GM10248 (cell line): ENCODE measurements around the gene DZANK1.
"Not testable (repeated sequence)": the region's sequence is repeated elsewhere in the genome, so short reads cannot be mapped to it uniquely, and the experiment has no call there.

Experiments used
- CTCF ChIA-PET: fragments of 300-600 bp; sonication (Branson Sonifier 250); formaldehyde crosslinking; extraction: SDS; loops from one replicate; lab custom pipeline; 2021; ENCODE audit warnings: antibody characterized with exemption; lab: Yijun Ruan, JAX
- POLR2A ChIA-PET: fragments of 350-650 bp; sonication (Branson Sonifier 250); formaldehyde crosslinking; extraction: SDS; loops from one replicate; lab custom pipeline; 2020; ENCODE audit warnings: antibody characterized with exemption; lab: Yijun Ruan, JAX
- DNase-seq: peaks from one replicate; pipeline ENCODE4 v3.0.0; 2012; ENCODE audit errors: extremely low spot score
- CTCF ChIP-seq: IDR thresholded peaks from 2 replicates; pipeline ENCODE4 v1.5.1; 2012; ENCODE audit warnings: mild to moderate bottlenecking, low read depth; ENCODE audit errors: extremely low read depth, missing control alignments, control extremely low read depth

Gene DZANK1

DNA sequence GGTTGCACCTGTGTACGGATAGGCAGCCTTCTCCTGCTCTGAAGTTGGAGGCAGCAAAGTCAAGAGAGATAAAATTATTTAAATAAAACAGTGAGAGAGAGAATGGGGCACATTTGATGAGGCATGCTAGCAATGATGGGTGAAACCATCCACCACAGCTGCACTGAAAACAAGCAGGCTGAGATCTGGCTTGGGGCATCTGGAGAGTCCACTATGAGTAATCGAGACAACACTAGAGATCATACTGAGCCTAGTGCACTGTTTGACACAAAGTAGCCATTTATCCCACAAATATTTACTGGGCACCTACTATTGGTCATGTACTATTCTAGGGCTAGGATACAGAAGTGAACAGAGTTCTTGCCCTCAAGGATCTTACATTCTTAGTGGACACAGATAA is 66.4 kb downstream of the DZANK1 start:
- ChIA-PET CTCF (interaction anchor here (1.3 to 2.6 kb wide), 2 partner anchors 12 to 13 kb away, joined by 4 to 7 read pairs; no protein-coding TSS in a partner anchor), POLR2A (no interaction called here)
- no peak for TF ChIP-seq CTCF
- no peak for DNase-seq

- CTCF ChIA-PET, result interaction anchor here (2.6 kb wide), 1 partner anchor 14 kb away, joined by 7 read pairs; no protein-coding TSS in a partner anchor
- POLR2A ChIA-PET, DNase-seq: not testable (repeated sequence)
These were observed 68.1 kb downstream of the DZANK1 start for GRCh38 chr20:18398713-18399112.

DNA sequence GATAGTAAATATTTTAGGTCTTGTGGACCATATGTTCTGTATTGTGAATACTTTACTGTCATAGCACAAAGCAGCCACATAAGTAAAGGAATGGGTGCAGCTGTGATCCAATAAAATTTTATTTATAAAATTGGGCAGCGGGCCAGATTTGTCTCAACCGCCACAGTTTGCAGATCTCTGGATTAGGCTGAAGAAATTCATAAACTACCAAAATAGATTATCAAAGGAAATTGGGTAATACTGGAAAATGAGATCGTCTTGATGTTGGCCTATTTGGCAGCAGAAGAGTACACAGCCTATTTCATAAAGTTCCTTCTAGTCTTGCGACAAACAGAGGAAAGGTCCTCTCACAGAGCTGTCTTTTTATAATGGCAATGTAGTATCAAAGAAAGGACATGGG is 69.8 kb downstream of the DZANK1 start:
- TF ChIP-seq CTCF, result no peak
- DNase-seq, result no peak
- POLR2A ChIA-PET, result no interaction called here
- CTCF ChIA-PET, result interaction anchor here (1.4 to 1.8 kb wide), 2 partner anchors 12 to 16 kb away, joined by 3 to 4 read pairs; no protein-coding TSS in a partner anchor

- ChIA-PET POLR2A (no interaction called here), CTCF (no interaction called here)
- no peak for DNase-seq
- no peak for TF ChIP-seq CTCF
These were observed 71.3 kb downstream of the DZANK1 start for GRCh38 chr20:18395544-18395943.

DNA sequence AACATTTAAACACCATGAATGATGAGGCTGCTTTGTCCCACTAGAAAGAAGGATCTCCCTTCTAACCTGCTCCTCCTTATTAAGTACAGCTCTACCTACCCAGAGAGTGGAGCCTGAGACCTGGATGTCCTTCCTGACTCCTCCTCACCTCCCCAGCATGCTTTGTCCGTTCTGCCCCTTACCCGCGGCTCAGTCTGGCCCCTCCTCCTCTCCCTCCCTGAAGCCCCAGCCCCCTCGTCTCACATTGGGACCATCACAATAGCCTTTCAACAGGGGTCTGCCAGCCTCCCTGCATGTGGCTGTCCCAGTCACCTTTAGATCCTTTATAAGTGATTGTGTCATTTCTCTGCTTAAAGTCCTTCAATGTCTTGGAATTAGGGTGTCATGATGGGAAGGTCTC is 72.5 kb downstream of the DZANK1 start:
- no peak for TF ChIP-seq CTCF
- CTCF ChIA-PET, result no interaction called here
- DNase-seq, result no peak
- POLR2A ChIA-PET, result no interaction called here

DNA sequence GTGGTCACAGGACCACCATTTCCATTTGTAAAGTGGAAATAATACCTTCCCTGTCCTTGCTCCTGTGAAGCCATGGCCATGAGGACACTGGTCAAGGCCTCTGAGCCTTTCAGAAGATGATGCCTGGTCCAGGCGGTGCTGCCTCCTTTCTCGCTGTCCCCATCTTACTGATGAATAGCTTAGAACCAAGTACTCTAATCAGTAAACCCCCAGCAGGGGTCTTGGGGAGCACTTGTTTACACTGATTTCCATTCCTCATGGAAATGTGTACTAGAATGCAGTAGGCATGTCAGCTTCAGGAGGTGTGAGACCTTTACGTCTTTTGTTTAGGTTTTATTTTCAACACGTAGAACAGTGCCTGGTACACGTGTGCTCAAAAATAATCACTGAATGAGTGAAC is 75.1 kb downstream of the DZANK1 start:
- ChIA-PET CTCF (interaction anchor here (0.8 kb wide), 1 partner anchor 12 kb away, joined by 3 read pairs; no protein-coding TSS in a partner anchor), POLR2A (no interaction called here)
- DNase-seq, result no peak

DNA sequence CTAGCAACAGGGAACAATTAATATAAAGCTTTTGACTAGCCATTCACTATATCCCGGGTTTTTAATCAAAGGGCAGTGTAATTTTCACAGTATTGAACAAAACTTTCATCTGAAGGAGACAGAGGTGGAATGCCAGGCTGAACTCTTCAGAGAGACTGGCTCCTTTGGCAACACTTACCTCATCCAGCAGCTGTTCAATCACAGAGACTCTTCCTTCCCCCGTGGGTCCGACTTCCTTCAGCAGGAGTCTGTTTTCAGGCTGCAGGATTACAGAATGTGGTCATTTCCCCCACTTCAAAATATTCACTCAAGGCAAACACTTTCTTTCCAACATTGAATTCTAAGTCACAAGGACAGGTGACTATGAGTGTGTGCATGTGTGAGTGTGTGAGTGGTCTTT is 76.6 kb downstream of the DZANK1 start:
- no peak for TF ChIP-seq CTCF
- CTCF ChIA-PET, result no interaction called here
- POLR2A ChIA-PET, result no interaction called here
- DNase-seq, result no peak

More for the DNA sequence above, 75.1 kb downstream of the DZANK1 start:
- no peak for TF ChIP-seq CTCF
